Esophagus squamous epithelium (tissue), 4 donors: ENCODE measurements around the gene PRODH.

Experiments
- CTCF ChIP-seq, 6 experiments: fragments of 450-650 bp in 4 of 6; fragments of 200-600 bp in 2 of 6; sonication (generic) in 2 of 6; IDR thresholded peaks; one replicate each; pipeline ENCODE4 v1.5.1; 2016 to 2019; ENCODE audit warnings: antibody characterized with exemption in 6 of 6, mild to moderate bottlenecking in 4 of 6, moderate library complexity in 4 of 6
- POLR2A ChIP-seq, 4 donors: fragments of 450-650 bp; IDR thresholded peaks; one replicate each; pipeline ENCODE4 v1.6.1; 2017; ENCODE audit warnings: antibody characterized with exemption in 4 of 4, mild to moderate bottlenecking in 4 of 4, moderate library complexity in 3 of 4

- TF ChIP-seq CTCF (IDR thresholded peaks at IDR 0.05) (no peak), POLR2A (IDR thresholded peaks at IDR 0.05) (no peak)
These were observed 38.5 kb upstream of the PRODH start for GRCh38 chr22:18974477-18975180.
